ENCODE measurements around the gene BCL2L11.
A peak's percentile ranks its signal among the peaks of the same experiment; 100 is the strongest.

The BCL2L11 gene

GRCh38 chr2:111117598-111118480, 2.9 kb upstream of the BCL2L11 start:
- peak; percentile 45 for DNase-seq (ENCODE audit: low read depth)

DNA sequence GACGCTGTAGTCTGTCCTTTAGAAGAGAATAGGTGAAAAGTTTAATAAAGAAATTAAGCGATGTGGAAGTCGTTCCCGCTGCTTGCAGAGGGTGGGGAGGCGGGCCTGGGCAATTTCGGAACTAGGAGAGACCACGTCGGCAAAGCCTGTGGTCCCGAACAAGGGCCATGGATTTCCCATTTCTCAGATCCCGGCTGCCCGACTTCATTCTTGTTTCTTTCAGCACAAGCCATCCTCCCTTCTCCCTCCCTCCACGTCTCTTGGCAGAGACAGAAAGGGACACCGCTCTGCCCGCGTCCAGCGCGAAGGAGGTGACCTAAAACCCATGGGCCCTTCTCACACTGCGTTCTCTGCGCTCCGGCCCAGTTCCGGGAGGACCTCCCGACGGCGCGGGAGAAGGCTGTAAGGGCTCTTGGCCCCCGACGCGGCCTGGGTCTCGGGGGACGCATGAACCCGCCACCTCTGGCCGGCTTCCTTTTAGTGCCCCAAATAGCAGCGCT, 2.2 kb upstream of the BCL2L11 start:
- no peak for DNase-seq (ENCODE audit: low read depth)

DNA sequence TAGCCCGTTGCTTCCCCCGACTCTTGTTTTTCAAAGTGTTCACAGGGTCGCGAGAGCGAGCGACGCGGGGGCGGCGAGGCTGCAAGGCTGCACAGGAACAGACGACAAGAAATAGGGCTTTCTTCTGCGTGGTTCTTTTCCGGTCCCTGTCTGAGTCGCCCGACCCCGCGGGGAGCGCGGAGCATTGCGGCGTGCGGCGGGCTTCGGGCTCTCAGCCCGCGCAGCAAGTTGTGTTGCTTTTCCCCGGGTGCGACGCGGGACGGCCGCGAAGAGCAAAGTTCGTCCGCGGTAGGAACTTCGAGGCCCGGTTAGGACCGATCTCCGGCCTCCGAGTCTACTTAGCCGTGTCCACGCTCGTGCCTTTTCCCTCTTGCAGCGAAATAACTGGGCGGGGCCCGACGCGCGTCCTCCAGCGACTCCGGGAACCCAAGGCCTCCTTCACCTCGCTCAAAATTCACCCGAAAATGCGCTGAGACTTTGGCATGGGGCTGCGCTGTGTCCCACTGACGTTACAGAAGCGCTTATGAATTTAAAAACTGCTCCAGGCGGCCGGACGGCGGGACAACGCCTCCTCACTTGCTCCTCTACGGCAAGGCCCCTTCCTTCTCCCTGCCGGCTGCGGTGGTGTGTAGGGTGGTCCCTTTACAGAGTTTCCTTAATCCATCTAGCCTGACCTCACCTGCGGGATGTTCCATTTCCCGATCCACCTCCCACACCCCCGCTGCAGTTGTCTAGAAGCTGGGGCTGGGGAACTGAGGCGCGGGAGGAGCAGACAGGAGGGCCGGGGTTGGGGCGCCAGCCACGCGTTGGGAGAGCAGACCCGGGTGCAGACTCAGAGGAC, 1.5 kb upstream of the BCL2L11 start:
- no peak for DNase-seq (ENCODE audit: low read depth)

GRCh38 chr2:111119822-111120252, 877 bp upstream of the BCL2L11 start:
- no peak for DNase-seq (ENCODE audit: low read depth)

DNA sequence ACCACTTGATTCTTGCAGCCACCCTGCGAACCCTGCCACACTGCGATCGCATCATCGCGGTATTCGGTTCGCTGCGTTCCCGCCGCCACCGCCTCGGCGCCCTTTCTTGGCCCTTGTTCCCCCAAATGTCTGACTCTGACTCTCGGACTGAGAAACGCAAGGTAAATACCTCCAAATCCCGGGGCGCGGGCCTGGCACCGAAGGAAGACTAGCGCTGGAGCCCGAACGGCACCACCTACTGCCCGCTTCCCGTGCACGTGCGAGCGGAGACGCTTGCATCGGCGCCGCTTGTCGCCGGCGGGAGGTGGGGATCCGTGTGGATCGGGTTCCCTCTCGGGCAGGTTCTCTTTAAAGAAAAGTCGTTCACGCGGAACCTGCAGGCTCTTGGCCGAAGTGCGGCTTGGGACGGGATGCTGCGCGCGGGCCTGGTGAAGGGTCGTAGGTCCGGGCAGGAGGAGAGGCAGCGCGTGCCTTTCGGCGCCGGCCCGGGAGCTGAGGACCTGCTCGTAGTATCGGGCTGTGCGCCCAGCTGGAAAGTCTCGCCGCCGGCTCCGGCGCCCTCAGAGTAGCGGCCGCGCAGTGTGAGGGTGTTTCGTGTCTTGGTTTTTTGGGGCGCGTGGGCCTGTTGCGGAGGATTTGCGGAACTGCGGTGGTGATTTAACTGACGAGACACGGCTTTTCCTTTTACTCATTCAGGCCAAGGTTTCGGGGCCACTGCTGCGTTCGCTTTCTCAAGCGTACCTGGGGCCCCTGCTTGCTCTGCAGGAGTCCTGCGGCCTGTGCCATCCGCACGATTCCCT, 514 bp downstream of the BCL2L11 start:
- DNase-seq (ENCODE audit: low read depth), result no peak

GRCh38 chr2:111121828-111122630, 1.3 kb downstream of the BCL2L11 start:
- DNase-seq (ENCODE audit: low read depth), result peak; percentile 83

- peak; percentile 68 for DNase-seq (ENCODE audit: low read depth)
Observed at GRCh38 chr2:111122631-111123421, 2.1 kb downstream of the BCL2L11 start.

- DNase-seq (ENCODE audit: low read depth), result no peak
Observed at GRCh38 chr2:111123751-111124150, 3.0 kb downstream of the BCL2L11 start.

- DNase-seq (ENCODE audit: low read depth), result no peak
Observed at GRCh38 chr2:111126581-111126980, 5.9 kb downstream of the BCL2L11 start.

DNA sequence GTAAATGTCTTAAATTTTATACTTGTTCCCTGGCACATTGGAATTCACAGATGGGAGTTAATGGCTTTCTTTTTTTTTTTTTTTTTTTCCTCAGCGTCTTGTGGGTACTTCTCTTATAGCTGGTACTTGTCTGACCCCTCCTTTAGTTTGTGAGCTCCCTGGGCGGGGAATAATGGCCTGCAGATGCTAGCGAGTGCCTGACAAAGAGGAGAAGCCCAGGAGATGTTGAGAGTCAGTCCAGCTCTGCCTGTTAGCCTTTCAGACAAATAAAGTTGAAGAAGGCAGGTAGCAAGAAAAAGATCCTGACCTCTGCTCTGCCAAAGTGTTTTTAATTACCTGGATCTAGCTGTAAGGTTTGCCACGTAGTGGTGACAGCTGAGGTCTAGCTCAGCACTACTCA, 6.6 kb downstream of the BCL2L11 start:
- no peak for DNase-seq (ENCODE audit: low read depth)

DNA sequence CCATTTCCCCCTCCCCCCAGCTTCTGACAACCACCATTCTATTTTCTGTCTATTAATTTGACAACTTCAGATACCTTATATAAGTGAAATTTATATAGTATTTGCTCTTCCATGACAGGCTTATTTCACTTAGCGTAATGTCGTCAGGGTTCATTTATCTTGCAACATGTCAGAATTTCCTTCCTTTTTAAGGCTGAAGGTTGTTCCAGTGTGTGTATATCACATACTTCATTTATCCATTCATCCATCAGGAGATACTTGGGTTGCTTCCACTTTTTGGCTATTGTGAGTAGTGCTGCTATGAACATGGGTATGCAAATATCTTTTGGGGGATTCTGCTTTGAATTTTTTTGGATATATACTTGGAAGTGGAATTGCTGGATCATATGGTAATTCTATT, 7.4 kb downstream of the BCL2L11 start:
- DNase-seq (ENCODE audit: low read depth), result no peak

DNA sequence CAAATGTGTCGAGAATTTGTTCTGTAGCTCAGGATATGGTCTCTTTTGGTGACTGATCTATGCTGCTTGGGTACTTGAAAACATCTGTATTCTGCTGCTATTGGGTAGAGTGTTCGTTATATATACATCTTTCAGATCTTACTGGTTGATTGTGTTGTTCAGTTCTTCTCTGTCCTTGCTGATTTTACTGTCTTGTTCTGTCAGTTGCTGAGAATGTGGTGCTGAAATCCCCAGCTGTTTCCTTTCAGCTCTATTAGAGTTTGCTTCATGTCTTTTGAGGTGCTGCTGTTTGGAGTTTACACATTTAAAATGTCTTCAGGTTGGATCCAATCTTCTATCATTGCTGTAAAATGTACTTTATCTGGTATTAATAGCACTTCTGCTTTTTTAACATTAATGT, 12.9 kb downstream of the BCL2L11 start:
- DNase-seq (ENCODE audit: low read depth), result no peak

GRCh38 chr2:111134055-111134454, 13.3 kb downstream of the BCL2L11 start:
- DNase-seq (ENCODE audit: low read depth), result no peak

DNA sequence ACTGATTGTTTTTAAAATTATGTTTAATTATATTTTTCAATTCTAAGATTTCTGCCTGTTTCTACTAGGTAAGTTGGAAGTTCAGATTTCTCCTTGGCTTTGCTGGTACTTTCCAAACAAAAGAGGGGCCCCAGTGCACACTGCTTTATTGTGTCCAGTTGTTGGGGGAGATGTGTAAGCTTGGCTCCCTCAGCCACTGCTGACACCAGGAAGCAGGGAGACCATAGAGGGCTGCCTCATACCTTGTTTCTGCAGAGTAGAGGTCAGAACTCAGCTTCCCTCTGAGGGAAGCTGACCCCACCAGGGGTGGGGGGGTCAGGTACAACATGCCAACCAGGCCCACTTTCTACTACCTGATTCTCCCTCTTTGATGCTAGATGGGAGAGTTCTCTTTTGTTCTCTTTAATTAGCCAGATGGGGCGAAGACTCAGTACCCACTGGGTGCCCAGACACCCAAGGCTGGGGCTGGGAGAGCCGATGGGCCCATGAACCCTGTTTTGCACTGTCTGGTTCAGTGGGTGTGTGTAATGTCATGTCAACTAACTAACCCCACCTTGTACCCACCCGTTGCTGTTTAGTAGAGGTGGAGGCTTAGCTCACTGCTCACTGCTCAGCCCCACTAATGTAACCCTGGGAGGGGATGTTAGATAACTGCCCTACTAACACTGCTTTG, 14.7 kb downstream of the BCL2L11 start:
- no peak for DNase-seq (ENCODE audit: low read depth)

DNA sequence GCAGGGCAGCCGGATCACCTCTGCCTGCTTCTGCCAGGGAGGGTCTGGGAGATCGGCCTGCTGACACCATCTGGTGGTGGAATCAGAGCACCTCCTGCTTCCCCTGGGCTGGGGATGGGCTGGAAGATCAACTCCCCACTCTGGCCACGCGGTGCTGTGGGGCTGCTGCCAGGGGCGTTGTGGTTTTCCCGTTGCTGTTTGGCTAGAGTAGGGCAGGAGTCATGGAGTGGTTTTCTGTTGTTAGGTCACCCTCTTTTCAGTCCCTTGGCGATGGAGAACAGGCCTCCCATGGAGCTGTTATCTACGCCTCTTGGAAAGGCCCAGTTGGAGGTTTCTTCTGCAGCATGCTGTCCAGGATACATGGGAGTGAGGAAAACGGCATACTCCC, 15.2 kb downstream of the BCL2L11 start:
- peak; percentile 63 for DNase-seq (ENCODE audit: low read depth)

DNA sequence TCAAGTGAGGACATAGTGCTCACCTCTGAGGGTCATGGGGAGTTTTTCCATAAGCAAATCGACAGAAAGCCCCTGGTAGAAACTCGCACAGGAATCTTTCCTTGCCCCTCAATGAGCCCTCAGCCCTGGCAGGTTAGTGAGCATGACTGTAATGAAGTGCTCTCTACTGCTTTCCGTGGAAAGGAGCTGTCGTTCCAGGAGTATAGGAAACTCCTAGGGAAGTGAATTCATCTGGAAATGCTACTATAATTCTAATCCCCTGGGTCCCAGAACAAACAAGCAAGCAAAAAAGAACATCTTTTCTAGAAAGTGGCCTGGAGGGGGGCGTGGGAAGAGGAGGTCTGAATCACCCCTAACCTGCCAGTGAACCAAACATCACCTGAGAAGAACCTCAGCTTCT, 18.1 kb downstream of the BCL2L11 start:
- no peak for DNase-seq (ENCODE audit: low read depth)

GRCh38 chr2:111139637-111140317, 19.1 kb downstream of the BCL2L11 start:
- DNase-seq (ENCODE audit: low read depth), result no peak

DNA sequence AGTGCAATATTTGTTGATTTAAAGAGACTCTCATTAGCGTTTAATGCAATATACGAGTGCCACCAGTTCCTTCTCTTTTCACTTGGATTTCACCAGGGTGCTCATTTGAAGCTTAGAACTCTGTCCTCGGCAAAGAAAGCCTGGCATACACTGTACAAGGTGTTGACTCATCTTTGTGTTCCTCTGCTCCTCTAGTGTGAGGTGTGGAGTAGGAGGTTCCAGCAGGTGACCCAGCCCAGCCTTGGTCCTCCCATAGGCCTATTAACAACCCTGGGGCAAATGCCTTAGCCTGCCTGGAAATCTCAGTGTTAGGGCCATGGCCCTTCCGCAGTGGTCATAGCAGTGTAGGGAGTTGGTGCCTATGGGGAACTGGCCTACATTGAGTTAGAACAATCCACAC, 20.1 kb downstream of the BCL2L11 start:
- no peak for DNase-seq (ENCODE audit: low read depth)

GRCh38 chr2:111142101-111142500, 21.4 kb downstream of the BCL2L11 start:
- no peak for DNase-seq (ENCODE audit: low read depth)

Data from stromal cell of bone marrow (primary cell).